ENCODE results near the gene EHD4.

Gene EHD4

DNA sequence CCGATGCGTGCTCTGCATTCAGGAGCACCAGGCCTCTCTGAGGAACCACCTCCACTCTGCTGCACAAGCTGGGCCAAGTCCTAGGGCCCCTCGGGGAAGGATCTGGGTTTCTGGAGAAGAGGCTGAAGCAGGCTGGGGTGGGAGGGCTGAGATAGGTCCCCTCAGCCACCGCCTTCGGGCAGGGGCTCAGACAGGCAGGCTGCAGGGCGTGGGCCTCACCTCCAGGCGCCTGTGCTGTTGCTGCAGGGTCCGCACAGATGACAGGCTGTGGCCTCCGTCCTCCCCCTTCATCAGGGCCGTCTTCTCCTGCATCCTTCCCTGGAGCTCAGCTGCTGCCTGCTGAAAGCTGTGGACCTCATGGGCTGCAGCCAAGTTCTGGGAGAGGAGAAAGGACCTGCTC, 118.5 kb downstream of the EHD4 start:
- DNase-seq, result no peak

DNA sequence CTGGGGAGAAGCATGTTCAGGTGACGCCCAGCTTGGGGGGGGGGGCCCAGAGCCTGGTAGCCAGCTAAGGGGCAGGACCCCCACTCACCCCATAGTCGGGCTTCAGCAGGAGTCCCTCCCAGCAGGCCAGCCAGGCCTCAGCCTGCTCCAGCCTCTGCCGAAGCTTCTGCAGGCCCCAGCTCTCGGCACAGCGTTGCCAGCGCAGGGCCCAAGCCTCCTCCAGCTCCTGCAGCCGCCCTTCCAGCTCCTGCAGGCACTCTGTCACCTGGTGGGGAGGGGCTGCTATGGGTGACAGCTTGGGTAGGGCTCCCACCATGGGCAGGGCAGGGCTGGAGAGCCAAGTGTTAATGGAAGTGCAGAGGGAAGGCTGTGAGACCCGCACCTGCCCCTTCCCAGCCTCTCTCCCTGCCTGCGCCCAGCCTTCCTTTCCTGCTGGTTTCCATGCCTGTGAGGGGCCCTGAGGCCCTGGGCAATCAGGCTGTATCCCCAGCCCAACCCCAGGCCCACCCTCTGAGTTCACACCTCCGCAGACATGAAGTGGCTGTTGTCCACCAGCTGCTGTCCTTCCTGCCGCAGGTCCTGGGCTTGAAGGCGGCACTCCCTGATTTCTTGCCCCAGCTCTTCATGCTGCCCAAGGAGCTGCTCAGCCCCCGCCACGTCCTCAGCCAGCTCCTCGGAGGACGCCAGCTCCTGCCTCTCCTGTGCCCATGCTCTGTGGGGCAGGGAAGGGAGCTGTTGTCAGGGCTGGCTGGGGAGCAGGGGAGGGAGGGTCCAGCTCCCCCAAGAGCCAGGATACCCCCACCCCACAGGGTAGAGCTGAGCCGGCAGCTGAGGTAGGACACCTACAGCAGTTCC, 119.4 kb downstream of the EHD4 start:
- no peak for DNase-seq

DNA sequence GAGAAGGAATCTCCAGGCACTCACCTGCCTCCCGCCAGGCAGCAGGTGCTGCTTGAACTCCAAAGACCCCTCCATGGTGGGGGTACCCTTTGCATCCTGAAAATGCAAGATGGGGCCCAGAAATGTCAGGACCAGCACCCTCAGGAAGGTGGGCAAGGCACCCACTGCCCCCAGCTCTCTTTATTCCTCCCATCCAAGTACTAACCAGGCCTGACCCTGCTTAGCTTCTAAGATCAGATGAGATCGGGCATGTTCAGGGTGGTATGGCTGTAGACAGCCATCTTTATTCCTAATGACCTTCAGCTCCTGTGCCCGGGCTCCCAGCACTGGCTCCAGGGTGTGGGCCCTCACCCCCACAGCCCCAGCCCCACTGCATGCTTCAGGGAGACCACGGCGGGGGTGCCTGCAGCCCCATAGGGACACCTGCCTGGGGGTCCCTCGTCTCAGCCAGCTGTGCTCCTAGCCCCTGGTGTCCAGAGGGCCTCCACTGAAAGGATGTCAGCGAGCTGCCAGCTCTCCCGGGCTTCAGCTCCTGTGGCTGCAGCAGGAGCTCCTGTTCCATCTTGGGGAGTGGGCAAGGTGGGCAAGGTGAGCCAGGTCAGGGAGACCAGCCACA, 120.5 kb downstream of the EHD4 start:
- DNase-seq, result no peak

DNA sequence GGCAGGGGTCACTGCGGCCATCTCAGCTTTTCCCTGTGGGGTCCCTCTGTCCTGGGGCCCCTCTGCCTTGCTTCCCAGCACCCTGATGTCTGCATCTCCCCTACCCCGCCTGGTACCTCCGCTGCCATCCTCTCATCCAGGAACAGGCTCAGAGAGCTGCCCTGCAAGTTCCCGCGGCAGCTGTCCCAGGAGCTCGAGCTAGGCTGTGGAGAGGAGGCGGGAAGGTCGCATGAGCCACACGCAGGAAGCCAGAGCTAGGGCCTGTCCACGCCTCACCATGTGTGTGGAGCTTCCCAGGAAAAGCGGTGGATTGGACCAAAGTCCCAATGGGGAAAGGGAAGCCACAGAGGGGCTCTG, 121.2 kb downstream of the EHD4 start:
- DNase-seq, result no peak

DNA sequence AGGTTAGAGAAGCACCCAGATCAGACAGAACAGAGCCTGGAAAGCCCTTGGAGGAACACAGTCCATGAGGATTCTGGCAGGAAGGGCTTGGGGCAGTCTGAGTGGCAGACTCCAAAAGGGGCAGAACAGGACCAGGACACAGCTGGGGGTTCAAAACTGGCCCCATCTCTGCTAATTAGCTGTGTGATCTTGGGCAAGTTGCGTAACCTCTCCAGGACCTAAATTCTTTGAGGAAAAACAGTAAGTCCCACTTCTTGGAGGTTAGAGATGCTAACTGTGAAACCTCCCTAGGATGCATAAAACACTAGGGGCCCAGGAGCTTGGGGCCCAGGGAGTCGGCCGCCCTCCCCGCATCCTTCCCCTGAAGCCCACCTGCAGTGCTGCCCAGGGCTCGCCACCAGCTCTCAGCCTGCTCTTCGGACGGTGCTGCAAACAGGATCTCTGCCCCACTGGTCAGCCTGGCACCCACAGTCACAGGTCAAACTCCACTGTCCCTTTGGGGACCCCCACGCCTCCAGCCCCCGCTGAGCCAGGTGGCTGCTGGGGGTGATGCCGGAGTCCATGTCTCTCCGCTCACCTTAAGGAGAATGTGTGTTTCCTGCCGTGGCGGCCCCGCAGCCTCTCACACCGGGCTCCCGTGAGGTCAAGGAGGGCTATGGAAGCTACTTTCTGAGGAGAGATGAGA, 121.7 kb downstream of the EHD4 start:
- no peak for DNase-seq

DNA sequence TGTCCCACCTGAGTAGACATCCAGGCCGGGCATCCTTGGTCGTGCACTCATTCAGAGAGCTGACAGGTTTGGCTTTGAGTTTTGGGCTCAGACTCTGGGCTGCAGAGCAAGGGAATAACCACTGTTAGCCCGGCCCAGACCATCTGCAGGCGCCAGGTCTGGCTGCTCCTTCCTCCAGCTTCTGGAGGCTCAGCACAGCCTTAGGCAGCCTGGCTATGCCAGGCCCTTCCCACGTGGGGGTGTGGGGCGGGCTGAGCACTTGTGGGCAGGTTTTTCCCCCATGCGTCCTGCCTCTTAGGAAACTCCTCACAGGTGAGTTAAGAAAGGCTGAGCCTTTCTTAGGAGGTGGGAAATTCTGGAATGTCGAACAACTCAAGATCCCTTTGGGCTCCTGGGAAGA, 122.5 kb downstream of the EHD4 start:
- DNase-seq, result no peak

DNA sequence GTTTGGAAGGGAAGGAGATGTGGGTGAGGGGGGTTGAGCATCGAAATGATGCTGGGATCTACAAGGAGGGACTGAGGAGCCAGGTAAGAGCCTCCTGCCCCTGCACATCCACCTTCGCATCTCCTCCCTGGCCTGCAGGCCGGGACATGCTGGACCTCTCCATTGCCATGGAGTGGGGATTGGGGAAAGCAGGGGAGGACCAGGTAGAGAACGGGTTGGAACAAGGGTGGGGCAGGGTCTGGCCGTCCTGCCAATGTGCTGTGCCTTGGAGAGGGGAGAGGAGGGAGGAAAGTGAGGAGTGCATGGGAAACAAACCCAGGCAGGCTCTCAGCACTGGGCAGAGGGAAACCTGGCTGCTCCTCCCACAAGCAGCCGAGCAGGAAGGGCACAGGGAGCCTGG, 123.2 kb downstream of the EHD4 start:
- no peak for DNase-seq

DNA sequence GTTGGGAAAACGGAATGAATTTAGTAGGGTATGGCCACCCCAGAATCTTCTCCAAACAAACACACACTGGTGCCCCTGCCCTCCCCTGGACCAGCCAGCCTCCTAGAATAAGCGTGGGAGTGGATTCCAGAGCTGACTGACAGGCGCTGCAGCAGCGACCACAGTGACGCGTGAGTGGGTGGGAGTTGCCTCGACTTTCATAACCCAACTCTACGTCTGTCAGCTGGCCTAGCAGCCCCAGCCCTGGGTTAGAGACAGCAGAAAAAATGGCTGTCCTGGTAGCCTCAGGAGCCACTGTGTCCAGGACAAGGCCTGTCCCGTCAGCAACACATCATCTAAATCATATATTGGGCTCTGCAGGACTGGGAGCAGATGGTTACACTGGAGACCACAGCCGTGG, 123.7 kb downstream of the EHD4 start:
- no peak for DNase-seq

DNA sequence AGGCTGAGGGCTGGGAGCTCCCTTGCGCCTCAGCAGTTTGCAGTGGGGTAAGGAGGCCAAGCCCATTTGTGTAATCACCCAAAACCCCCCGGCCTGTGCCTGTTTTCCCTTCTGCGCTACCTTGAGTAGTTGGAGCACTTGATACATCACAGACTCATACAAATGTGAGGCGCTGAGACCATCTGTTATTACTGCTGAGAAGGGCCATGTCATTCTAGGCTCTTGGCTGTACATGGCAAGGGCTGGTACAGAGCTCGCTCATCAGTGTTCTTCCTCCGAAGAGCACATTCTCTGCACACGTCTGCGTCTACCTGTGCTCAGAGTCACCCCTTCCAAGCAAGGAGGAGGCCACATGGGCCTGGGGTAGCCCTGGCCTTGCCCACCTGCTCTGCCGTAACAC, 124.4 kb downstream of the EHD4 start:
- DNase-seq, result no peak

DNA sequence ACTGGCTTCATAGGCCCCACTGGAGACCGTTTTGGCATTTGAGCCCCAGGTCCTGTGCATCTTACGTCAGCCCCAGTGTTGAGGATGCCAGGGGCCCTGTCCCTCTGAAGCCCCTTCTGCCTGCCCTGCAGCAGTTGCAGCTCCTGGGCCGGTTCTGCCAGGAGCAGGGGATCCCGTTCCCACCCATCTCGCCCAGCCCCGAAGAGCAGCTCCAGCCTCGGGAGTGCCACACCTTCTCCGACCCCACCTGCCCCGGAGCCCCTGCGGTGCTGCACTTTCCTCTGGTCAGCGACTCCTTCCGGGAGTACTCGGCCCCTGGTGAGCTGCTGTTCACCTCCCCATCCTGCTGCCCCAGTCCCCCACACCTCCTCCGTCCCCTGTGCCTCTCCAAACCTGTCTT, 125.2 kb downstream of the EHD4 start:
- no peak for DNase-seq

All from central memory CD4-positive, alpha-beta T cell (primary cell).